GM18519 (cell line): ENCODE data around the gene LRRC55.
"Not testable (repeated sequence)": the region's sequence is repeated elsewhere in the genome, so short reads cannot be mapped to it uniquely, and the experiment has no call there.

Source experiments
- ATAC-seq: cut with Tn5 transposase; IDR thresholded peaks from one replicate; pipeline ENCODE4 v1.9.1; 2021; ENCODE audit warnings: mild to moderate bottlenecking, moderate library complexity; ENCODE audit not compliant: unreplicated experiment, low FRiP score

LRRC55 gene

GRCh38 chr11:57160665-57161064 is 21.1 kb upstream of the LRRC55 start:
- ATAC-seq, result no peak

- no peak for ATAC-seq
Observed at GRCh38 chr11:57161351-57161750, 20.4 kb upstream of the LRRC55 start.

- no peak for ATAC-seq
Observed at GRCh38 chr11:57162179-57162898, 19.4 kb upstream of the LRRC55 start.

- no peak for ATAC-seq
Observed at GRCh38 chr11:57163160-57163868, 18.4 kb upstream of the LRRC55 start.

GRCh38 chr11:57164317-57164716 is 17.4 kb upstream of the LRRC55 start:
- no peak for ATAC-seq

GRCh38 chr11:57167125-57167846 is 14.5 kb upstream of the LRRC55 start:
- ATAC-seq, result no peak

- ATAC-seq, result not testable (repeated sequence)
Observed at GRCh38 chr11:57169732-57170313, 11.9 kb upstream of the LRRC55 start.

GRCh38 chr11:57172031-57172430 is 9.7 kb upstream of the LRRC55 start:
- no peak for ATAC-seq

GRCh38 chr11:57174656-57175055 is 7.1 kb upstream of the LRRC55 start:
- ATAC-seq, result no peak

- ATAC-seq, result no peak
Observed at GRCh38 chr11:57175478-57175877, 6.3 kb upstream of the LRRC55 start.

- ATAC-seq, result no peak
Observed at GRCh38 chr11:57178334-57178733, 3.4 kb upstream of the LRRC55 start.

- no peak for ATAC-seq
Observed at GRCh38 chr11:57179681-57180080, 2.1 kb upstream of the LRRC55 start.

- no peak for ATAC-seq
Observed at GRCh38 chr11:57180081-57180561, 1.6 kb upstream of the LRRC55 start.

GRCh38 chr11:57180964-57181363 is 789 bp upstream of the LRRC55 start:
- no peak for ATAC-seq

- no peak for ATAC-seq
Observed at GRCh38 chr11:57182896-57183295, 1.1 kb downstream of the LRRC55 start.

- ATAC-seq, result no peak
Observed at GRCh38 chr11:57190548-57190947, 8.8 kb downstream of the LRRC55 start.

- ATAC-seq, result no peak
Observed at GRCh38 chr11:57191311-57192219, 9.8 kb downstream of the LRRC55 start.

- no peak for ATAC-seq
Observed at GRCh38 chr11:57192316-57192715, 10.6 kb downstream of the LRRC55 start.

GRCh38 chr11:57196596-57196995 is 14.8 kb downstream of the LRRC55 start:
- no peak for ATAC-seq

- ATAC-seq, result no peak
Observed at GRCh38 chr11:57197762-57198161, 16.0 kb downstream of the LRRC55 start.
